Frontal cortex (tissue), 4 donors: Measurements from ENCODE around the gene EGLN3. TPM values are rescaled to one million over a fixed set of nuclear protein-coding genes. Genes with fewer than 3 reads are reported as not detected.
"Not testable (repeated sequence)": the region's sequence is repeated elsewhere in the genome, so short reads cannot be mapped to it uniquely, and the experiment has no call there.

Experiments used
- DNase-seq, 2 donors: peaks; one replicate each; pipeline ENCODE4 v3.0.0; 2012; ENCODE audit warnings: low spot score in 2 of 2
- FAIRE-seq: peaks from 2 replicates; lab custom pipeline; 2012; peaks lifted over from hg19 to GRCh38; lab: Jason Lieb, UNC
- total RNA-seq: library from RNA; depleted of rRNA; stranded (reverse); fragments of >200 nt; gene quantifications from one replicate; pipeline ENCODE4 v1.2.3, GENCODE V29; 2014
- donor health status: control.
- donor health status: control.
- donor health status: control.

The EGLN3 gene
- total RNA-seq, 1 donor from 2014 or later = 9.0 TPM

DNA sequence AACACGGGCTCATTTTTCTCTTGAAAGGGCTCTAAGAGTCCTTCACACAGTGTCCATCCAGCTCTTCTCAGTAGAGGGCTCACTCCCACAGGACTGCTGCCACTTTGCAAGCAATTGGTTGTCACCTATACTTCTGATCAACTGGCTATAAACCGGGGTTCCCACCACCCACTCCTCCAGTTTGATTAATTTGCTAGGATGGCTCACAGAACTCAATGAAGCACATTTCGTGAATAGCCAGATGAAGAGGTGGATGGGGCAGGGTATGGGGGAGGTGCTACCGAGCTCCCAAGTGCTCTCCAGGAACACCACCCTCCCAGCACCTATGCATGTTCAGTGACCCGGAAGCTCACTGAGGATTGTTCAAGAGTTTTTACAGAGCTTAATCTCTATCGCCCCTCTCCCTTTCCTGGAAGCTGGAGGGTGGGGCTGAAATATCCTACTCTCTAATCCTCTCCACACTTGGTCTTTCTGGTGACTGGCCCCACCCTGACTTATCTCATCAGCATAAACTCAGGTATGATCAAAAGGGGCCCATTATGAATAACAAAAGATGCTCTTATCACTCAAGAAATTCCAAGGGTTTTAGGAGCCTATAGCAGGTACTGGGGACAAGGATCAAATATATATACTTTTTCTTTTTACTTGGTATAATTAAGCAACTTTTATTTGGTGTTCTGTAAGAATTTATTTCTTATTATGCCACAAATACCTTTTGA lies 13.9 kb upstream of the EGLN3 start:
- DNase-seq (no peak), FAIRE-seq (no peak)

DNA sequence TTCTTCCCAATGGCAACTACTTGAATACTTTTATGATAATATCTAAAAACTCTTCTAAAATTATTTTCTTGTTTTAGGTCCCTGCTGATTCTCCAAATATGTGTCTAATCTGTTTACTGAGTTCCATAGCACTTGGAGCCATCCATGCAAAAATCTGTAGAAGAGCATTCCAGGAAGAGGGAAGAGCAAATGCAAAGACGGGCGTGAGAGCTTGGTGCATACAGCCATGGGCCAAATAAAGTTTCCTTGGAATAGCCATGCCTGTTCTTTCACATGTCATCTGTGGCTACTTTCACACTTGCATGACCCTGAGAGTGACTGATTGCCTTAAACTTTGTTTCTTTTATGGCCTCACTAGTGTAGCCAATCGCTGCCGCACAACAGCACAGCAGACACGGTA lies 13.0 kb upstream of the EGLN3 start:
- no peak for DNase-seq
- no peak for FAIRE-seq

GRCh38 chr14:33962466-33962865 lies 11.6 kb upstream of the EGLN3 start:
- FAIRE-seq, DNase-seq: not testable (repeated sequence)

DNA sequence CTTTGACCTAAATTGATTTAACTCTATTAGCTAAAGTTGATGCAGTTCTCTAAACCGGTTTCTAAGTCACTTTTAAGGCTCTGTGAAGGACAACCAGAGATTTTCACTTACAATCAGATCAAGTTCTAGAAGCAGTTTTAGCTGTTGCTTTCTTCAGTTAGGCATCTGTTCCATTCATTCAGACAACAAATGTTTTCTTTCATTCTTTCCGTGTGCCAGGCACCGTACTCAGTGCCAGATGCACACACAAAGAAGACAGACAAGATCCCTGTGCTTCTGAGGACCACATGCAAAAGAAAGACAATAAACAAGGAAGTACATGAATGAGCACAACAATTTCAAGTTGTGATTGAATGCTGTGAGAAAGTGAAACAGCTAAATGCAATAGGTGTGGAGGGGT lies 11.1 kb upstream of the EGLN3 start:
- DNase-seq (no peak), FAIRE-seq (no peak)

GRCh38 chr14:33959692-33960151 lies 8.8 kb upstream of the EGLN3 start:
- DNase-seq = peak in 1 of 2 donors; percentile 16

DNA sequence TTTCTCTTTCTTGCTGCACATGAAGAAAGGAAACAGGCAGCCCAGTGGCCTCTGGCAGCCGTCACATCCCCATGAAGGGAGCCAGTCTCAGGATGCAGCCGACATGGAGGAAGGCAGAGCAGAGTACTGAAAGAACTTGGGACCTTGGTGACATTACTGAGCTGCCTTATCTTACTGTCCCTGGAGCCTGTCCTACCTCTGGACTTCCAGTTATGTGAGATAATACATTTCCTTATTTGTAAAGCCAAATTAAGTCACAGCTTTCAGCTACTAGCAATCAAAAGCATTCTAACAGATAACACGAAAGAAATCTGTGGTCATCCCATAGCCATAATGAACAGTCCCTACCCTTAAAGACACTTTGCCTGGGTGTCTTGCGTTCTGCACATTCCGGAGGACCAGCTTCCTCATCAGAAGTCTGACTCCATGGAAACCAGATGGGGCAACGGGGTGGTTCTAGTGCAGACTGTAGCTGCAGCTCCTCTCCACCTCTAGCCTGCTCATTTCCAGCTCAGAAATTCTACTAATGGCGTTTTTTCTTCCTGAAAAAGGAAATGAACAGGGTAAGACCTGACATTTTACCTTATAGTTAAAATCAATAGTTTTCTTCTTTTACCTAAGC lies 7.8 kb upstream of the EGLN3 start:
- no peak for DNase-seq
- FAIRE-seq = no peak

More at GRCh38 chr14:33959692-33960151, 8.8 kb upstream of the EGLN3 start:
- FAIRE-seq = no peak

DNA sequence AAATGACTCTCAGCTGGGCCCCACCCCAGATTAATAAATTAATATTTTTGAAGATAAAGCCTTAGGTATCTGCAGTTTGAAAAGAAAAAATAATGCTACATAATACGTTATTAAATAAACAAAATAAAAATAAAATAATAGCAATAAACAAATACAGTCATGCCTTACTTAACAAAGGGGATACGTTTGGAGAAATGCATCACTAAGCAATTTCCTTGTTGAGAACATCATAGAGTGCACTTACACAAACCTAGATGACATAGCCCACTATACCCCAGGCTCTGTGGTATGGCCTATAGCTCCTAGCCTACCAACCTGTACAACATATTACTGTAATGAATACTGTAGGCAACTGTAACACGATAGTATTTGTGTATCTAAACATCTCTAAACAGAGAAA lies 7.1 kb upstream of the EGLN3 start:
- no peak for FAIRE-seq

DNA sequence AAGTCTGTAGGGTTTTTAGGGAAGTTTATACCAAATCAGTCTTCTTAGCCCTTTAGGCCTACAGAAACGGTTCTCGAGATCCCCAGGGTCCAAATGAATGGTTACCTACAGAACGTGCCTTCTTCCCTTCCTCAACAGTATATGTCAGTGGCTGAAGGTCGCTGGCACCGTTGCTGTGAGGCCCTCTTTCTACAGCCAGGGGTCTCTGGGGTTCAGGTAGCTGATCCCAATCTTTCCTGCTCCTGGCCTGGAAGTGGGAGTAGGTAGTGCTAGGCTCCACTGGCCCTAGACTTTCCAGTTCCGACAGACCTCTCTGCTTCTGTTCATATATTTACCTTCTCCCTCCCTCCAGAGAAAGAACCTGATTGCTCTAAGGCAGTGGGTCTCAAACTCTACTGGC lies 6.4 kb upstream of the EGLN3 start:
- FAIRE-seq (no peak), DNase-seq (no peak)

More for the DNA sequence above, 7.1 kb upstream of the EGLN3 start:
- DNase-seq = no peak

DNA sequence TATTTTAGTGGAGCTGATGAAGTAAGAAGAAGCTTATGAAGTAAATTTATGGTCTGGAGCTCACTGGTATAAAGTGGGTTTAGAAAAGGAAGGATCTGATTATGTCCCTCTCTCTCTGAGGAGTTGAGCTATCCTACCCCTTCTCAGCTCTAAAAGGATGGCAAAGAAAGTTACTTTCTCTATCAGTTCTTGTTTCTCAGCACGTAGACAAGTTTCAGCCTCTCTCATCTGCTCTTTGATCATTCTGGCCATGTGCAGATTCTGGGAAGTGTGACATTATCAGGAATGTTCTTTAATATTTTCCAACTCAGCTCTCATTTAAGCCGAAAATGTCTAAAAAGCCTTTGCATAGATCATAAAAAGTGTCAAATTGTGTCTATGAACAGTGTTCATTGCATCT lies 5.8 kb upstream of the EGLN3 start:
- FAIRE-seq (no peak), DNase-seq (no peak)

GRCh38 chr14:33954016-33954598 lies 3.2 kb upstream of the EGLN3 start:
- no peak for FAIRE-seq
- no peak for DNase-seq

DNA sequence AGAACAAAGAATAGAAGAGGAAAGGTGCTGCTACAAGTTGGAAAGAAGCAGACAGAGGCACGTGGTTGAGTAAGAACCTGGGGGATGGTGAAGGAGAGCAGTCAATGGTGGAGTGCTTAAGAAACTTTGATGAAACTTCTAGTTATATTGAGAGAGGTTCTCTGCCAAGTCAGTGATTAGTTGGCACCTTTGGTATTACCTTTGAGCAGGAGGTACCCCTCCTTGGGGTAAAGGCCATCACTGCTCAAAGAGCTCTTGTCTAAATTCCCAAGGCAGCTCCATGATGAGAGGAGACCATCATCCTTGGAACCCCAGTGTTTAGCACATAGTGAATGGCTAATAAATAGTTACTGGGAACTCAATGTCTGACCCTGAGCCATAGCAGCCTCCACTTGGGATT lies 1.7 kb upstream of the EGLN3 start:
- no peak for DNase-seq

GRCh38 chr14:33951183-33951840 lies 438 bp upstream of the EGLN3 start:
- DNase-seq = no peak
- no peak for FAIRE-seq

More for the DNA sequence above, 1.7 kb upstream of the EGLN3 start:
- FAIRE-seq = no peak

- DNase-seq (no peak), FAIRE-seq (no peak)
Observed at GRCh38 chr14:33949411-33949893, 1.4 kb downstream of the EGLN3 start.

DNA sequence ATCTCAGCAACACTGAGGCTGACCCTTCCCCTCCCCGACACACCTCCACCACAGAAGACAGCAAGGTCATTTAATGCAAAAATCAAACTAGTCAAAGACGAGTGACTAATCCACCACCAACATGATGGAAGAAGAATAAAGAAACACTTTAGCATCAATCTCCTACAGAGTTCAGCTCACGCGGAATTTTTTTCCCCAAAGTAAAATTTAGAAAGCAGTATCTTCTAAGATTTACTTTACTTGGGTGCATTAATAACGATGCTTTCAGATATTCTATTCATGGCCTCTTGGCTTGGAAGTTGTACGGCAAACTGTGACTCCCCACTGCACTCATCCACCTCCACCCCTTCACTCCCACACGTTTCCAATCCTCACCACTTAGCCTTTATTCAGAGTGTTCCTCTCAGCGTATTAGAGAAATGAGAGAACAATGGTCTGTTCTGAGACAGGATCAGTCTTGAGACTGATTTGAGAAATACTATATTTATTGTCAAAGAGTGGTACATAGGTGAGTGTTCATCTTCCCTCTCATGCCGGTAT lies 1.9 kb downstream of the EGLN3 start:
- FAIRE-seq = no peak
- DNase-seq = no peak

DNA sequence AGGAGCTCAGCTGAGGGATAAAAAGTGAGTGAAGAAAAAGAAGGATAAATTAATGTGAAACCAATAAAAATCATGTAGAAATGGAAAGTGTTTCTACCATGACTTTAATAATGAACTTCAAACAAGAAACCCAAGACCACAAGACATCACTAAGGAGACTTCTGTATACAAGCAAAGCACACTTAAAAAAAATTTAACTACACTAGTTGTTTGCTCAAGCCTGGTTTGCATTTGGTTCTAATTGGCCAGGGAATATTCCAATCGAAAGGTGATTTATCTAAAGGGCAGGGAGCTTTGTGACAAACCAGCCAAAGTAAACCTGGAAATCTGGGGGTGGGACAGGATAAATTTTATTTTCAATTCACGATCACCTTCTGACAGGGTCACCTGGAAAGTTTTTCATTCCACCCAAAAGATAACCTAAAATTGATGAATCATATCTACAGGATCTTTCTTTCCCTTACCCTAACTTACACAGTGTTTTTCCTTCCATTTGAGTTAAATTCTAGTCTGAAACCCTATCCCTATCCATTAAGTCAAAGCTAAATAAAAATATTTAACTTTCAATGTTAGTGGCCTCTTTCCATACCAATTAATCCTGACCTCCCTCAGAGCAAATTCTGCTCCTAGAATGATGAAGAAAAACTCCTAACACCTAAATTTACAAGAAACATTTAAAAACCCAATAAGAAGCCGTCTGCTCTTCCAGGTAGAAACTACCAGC lies 2.6 kb downstream of the EGLN3 start:
- FAIRE-seq (no peak), DNase-seq (no peak)

GRCh38 chr14:33946679-33947476 lies 4.0 kb downstream of the EGLN3 start:
- DNase-seq (no peak), FAIRE-seq (no peak)

GRCh38 chr14:33945210-33946088 lies 5.4 kb downstream of the EGLN3 start:
- FAIRE-seq (no peak), DNase-seq (no peak)
